Measurements from ENCODE around the gene GPX7. TPM values are rescaled to one million over a fixed set of nuclear protein-coding genes. Genes with fewer than 3 reads are reported as not detected.

Gene GPX7
- total and polyA plus RNA-seq, 2 of the 4 experiments (the other 2 are of a cell fraction), result 3.4 to 3.8 TPM

GRCh38 chr1:52579415-52579814 is 22.8 kb upstream of the GPX7 start:
- Histone ChIP-seq H3K9me1 (ENCODE audit: insufficient read depth, low read length) (no peaks in the 10 kb centered on the region), H2BK120ac (ENCODE audit: low read depth, low read length) (no peak overlapping the region), H3K9ac (ENCODE audit: low read depth, low read length) (no peak overlapping the region), H2BK5ac (ENCODE audit: low read depth, low read length, poor library complexity, severe bottlenecking) (no peak overlapping the region), H3K36me3 (ENCODE audit: control insufficient read depth, insufficient read depth, low read length) (no peaks in the 10 kb centered on the region), H3K4me2 (ENCODE audit: low read depth, low read length) (no peak overlapping the region), H4K5ac (ENCODE audit: low read depth, low read length) (no peak overlapping the region), H3K56ac (ENCODE audit: extremely low read depth, insufficient read depth, low read length) (no peak overlapping the region), H4K91ac (ENCODE audit: insufficient read depth, low read depth, low read length) (no peak overlapping the region), H3K14ac (replicated peaks; ENCODE audit: low read depth, low read length) (no peak overlapping the region), H3K18ac (ENCODE audit: low read depth, low read length) (no peak overlapping the region), H2AK9ac (replicated peaks; ENCODE audit: low read depth, low read length, poor library complexity) (no peak overlapping the region), H3K79me1 (ENCODE audit: low read depth in 1 of 2, low read length in 2 of 2) (no peaks in the 10 kb centered on the region), H2BK15ac (ENCODE audit: low read depth, low read length) (no peak overlapping the region), H4K20me1 (ENCODE audit: insufficient read depth, low read length) (no peaks in the 10 kb centered on the region), H3K4ac (ENCODE audit: low read depth, low read length) (no peak overlapping the region), H2BK20ac (ENCODE audit: low read depth, low read length) (no peak overlapping the region), H3K9me3 (ENCODE audit: control insufficient read depth, insufficient read depth, low read length) (no peaks in the 10 kb centered on the region), H2AK5ac (ENCODE audit: low read depth, low read length) (no peak overlapping the region), H3K27me3 (ENCODE audit: control insufficient read depth, insufficient read depth, low read length) (peaks cover 15% of the 10 kb centered on the region), H2AFZ (replicated peaks; ENCODE audit: low read length, poor library complexity) (no peak overlapping the region), H3K23ac (ENCODE audit: low read depth, low read length) (no peak overlapping the region), H3K4me1 (ENCODE audit: control insufficient read depth, insufficient read depth, low read length) (peaks cover 4% of the 10 kb centered on the region), H3K27ac (ENCODE audit: insufficient read depth, low read length) (no peak overlapping the region), H3K4me3 (ENCODE audit: insufficient read depth, low read depth, low read length) (no peak overlapping the region), H4K8ac (ENCODE audit: low read depth in 2 of 2, low read length in 2 of 2) (no peak overlapping the region)
- ChIA-PET POLR2A (ENCODE audit: unreplicated experiment) (no interaction called here), CTCF (no interaction called here)
- TF ChIP-seq MAZ (IDR thresholded peaks at IDR 0.05; ENCODE audit: borderline replicate concordance, low read depth, low read length) (no peak), MXI1 (IDR thresholded peaks at IDR 0.05; ENCODE audit: borderline replicate concordance, low read depth, low read length) (no peak), CEBPB (IDR thresholded peaks at IDR 0.05; ENCODE audit: low read depth, low read length) (no peak), USF2 (IDR thresholded peaks at IDR 0.05; ENCODE audit: low read depth, low read length) (no peak)
- in situ Hi-C loops (cut with MboI; ENCODE audit: low sequenced_read_pairs) (no loop called here), dilution Hi-C loops (cut with HindIII; ENCODE audit: low sequenced_read_pairs, unreplicated experiment) (no loop called here), intact Hi-C loops (cut with micrococcal nuclease) (no loop called here)
- DNase-seq (peak; percentile 21), ATAC-seq (ENCODE audit: low read depth) (no peak)
- no TSS peak for BruUV-seq (replicated peaks)
- no CpG with 5 or more reads among the region's 2 CpGs for WGBS, 2 experiments (ENCODE audit: extremely low coverage in 2 of 2, insufficient read length in 1 of 2)
